GM23248 (cell line): Measurements from ENCODE around the gene MON1B. TPM values are rescaled to one million over a fixed set of nuclear protein-coding genes. Genes with fewer than 3 reads are reported as not detected.

Experiments
- DNase-seq: peaks from one replicate; pipeline ENCODE4 v3.0.0-alpha.2; 2015
- H2AFZ ChIP-seq: fragments of 200-600 bp; sonication (generic); 2 replicates; pipeline ENCODE4 v1.6.1; 2016; ENCODE audit warnings: antibody characterized with exemption
- H3F3A ChIP-seq: fragments of 200-600 bp; sonication (generic); 2 replicates; pipeline ENCODE4 v1.6.1; 2016; ENCODE audit warnings: mild to moderate bottlenecking, antibody characterized with exemption, mixed run types; ENCODE audit not compliant: insufficient read depth
- H3K27ac ChIP-seq: fragments of 200-600 bp; sonication (generic); 2 replicates; pipeline ENCODE4 v1.5.1; 2016; ENCODE audit warnings: mild to moderate bottlenecking
- H3K27me3 ChIP-seq: fragments of 200-600 bp; sonication (generic); replicated peaks from 2 replicates; pipeline ENCODE4 v1.6.1; 2016; ENCODE audit warnings: mild to moderate bottlenecking; ENCODE audit not compliant: insufficient read depth
- H3K36me3 ChIP-seq: fragments of 200-600 bp; sonication (generic); 2 replicates; pipeline ENCODE4 v1.6.1; 2016; ENCODE audit warnings: low read depth, mild to moderate bottlenecking
- H3K4me1 ChIP-seq: fragments of 200-600 bp; sonication (generic); 2 replicates; pipeline ENCODE4 v1.6.1; 2016; ENCODE audit warnings: mild to moderate bottlenecking; ENCODE audit not compliant: insufficient read depth
- H3K4me2 ChIP-seq: fragments of 200-600 bp; sonication (generic); one replicate; pipeline ENCODE4 v1.6.1; 2016; ENCODE audit warnings: mild to moderate bottlenecking; ENCODE audit not compliant: unreplicated experiment
- H3K4me3 ChIP-seq: fragments of 200-600 bp; sonication (generic); 2 replicates; pipeline ENCODE4 v1.5.1; 2016; ENCODE audit warnings: mild to moderate bottlenecking
- H3K79me2 ChIP-seq: fragments of 200-600 bp; sonication (generic); 2 replicates; pipeline ENCODE4 v1.6.1; 2016; ENCODE audit warnings: mild to moderate bottlenecking; ENCODE audit not compliant: insufficient read depth
- H3K9ac ChIP-seq: fragments of 200-600 bp; sonication (generic); 2 replicates; pipeline ENCODE4 v1.6.1; 2016; ENCODE audit warnings: mild to moderate bottlenecking
- H3K9me2 ChIP-seq: fragments of 200-600 bp; sonication (generic); 2 replicates; pipeline ENCODE4 v1.6.1; 2016; ENCODE audit warnings: mixed run types, mild to moderate bottlenecking, moderate library complexity; ENCODE audit not compliant: insufficient read depth
- H3K9me3 ChIP-seq: fragments of 200-600 bp; sonication (generic); one replicate; pipeline ENCODE4 v1.6.1; 2017; ENCODE audit warnings: low read depth
- H4K20me1 ChIP-seq: fragments of 200-600 bp; sonication (generic); 2 replicates; pipeline ENCODE4 v1.6.0; 2016; ENCODE audit not compliant: insufficient read depth
- EZH2 ChIP-seq: fragments of 200-600 bp; sonication (generic); IDR thresholded peaks from 2 replicates; pipeline ENCODE4 v1.6.1; 2018; ENCODE audit warnings: antibody characterized with exemption, mild to moderate bottlenecking; ENCODE audit not compliant: insufficient read depth, poor library complexity, severe bottlenecking
- EZH2phosphoT487 ChIP-seq: fragments of 200-600 bp; sonication (generic); IDR thresholded peaks from 2 replicates; pipeline ENCODE4 v1.6.1; 2018; ENCODE audit warnings: antibody characterized with exemption, moderate library complexity, mild to moderate bottlenecking, low read depth; ENCODE audit not compliant: insufficient read depth
- WGBS, 2 experiments: methylation state at CpG; one replicate each; pipeline ENCODE4 v1.1.6; 2015 to 2017; ENCODE audit warnings: low lambda C conversion rate in 2 of 2, low coverage in 1 of 2; ENCODE audit errors: missing lambda C conversion rate in 2 of 2; 5-methylcytosine and 5-hydroxymethylcytosine counted together
- in situ Hi-C: fragments of 300-500 bp; cut with MboI; formaldehyde crosslinking; loops from 2 replicates; pipeline ENCODE4 v1.15.0; 2020
- polyA plus RNA-seq: library from polyadenylated mRNA; unstranded; fragments of >200 nt; fragmentation: Nextera tagmentation; extraction: Ambion mirVana; gene quantifications from 2 replicates; pipeline ENCODE4 v1.2.1, GENCODE V29; 2016
- total RNA-seq: library from RNA; depleted of rRNA; stranded (reverse); fragments of >200 nt; shearing (Covaris generic); gene quantifications from 2 replicates; pipeline ENCODE4 v1.2.3, GENCODE V29; 2014

MON1B gene
- total and polyA plus RNA-seq, 2 experiments from 2014 or later, result 9.3 to 22.8 TPM

- no peaks in the 10 kb centered on the region for H3K36me3 ChIP-seq
- H4K20me1 ChIP-seq, result no peaks in the 10 kb centered on the region
- 0 out of 2 replicates have a peak, but pooled peaks cover 3% of the 10 kb centered on the region for H3K4me1 ChIP-seq
- no peaks in the 10 kb centered on the region for H3K79me2 ChIP-seq
- peak; percentile 26 for DNase-seq
- no peaks in the 10 kb centered on the region for H3K9me3 ChIP-seq
- H3K27ac ChIP-seq, result no peak overlapping the region
- H3K27me3 ChIP-seq, result peaks cover 14% of the 10 kb centered on the region
- H2AFZ ChIP-seq, result peak overlapping the region; percentile 62
- TF ChIP-seq EZH2 (no peak), EZH2phosphoT487 (no peak)
- H3K4me2 ChIP-seq, result peak overlapping the region; percentile 61
- peak overlapping the region; percentile 56 for H3K4me3 ChIP-seq
- in situ Hi-C loops, result no loop called here
- no peak overlapping the region for H3K9ac ChIP-seq
- H3F3A ChIP-seq, result no peaks in the 10 kb centered on the region
- 3 to 7% methylated on average over 40 to 66 of the region's 66 CpGs for WGBS, 2 experiments
- H3K9me2 ChIP-seq, result no peaks in the 10 kb centered on the region
Measured at GRCh38 chr16:77211880-77212740, 21.1 kb downstream of the MON1B start.

GRCh38 chr16:77212741-77213541 is 22.0 kb downstream of the MON1B start:
- no peaks in the 10 kb centered on the region for H3K79me2 ChIP-seq
- H3K9me3 ChIP-seq, result no peaks in the 10 kb centered on the region
- H3K27ac ChIP-seq, result no peak overlapping the region
- H3K4me2 ChIP-seq, result peak overlapping the region; percentile 61
- no peaks in the 10 kb centered on the region for H3K36me3 ChIP-seq
- peak overlapping the region; percentile 62 for H2AFZ ChIP-seq
- H3K4me1 ChIP-seq, result 0 out of 2 replicates have a peak, but pooled peaks cover 3% of the 10 kb centered on the region
- no peaks in the 10 kb centered on the region for H3K9me2 ChIP-seq
- no peaks in the 10 kb centered on the region for H4K20me1 ChIP-seq
- H3K27me3 ChIP-seq, result peaks cover 14% of the 10 kb centered on the region
- peak overlapping the region; percentile 56 for H3K4me3 ChIP-seq
- peak; percentile 56 for TF ChIP-seq EZH2
- no peak for TF ChIP-seq EZH2phosphoT487
- no peaks in the 10 kb centered on the region for H3F3A ChIP-seq
- H3K9ac ChIP-seq, result no peak overlapping the region
- 11 to 14% methylated on average over 41 to 57 of the region's 62 CpGs for WGBS, 2 experiments
- peak; percentile 58 for DNase-seq
- in situ Hi-C loops, result no loop called here

GRCh38 chr16:77213542-77214106 is 22.6 kb downstream of the MON1B start:
- no peak overlapping the region for H3K4me2 ChIP-seq

More at GRCh38 chr16:77213542-77214106, 22.6 kb downstream of the MON1B start:
- no peaks in the 10 kb centered on the region for H3K9me3 ChIP-seq
- no peak overlapping the region for H3K9ac ChIP-seq
- DNase-seq, result peak; percentile 84
- in situ Hi-C loops, result no loop called here
- no peaks in the 10 kb centered on the region for H3K79me2 ChIP-seq
- H3F3A ChIP-seq, result no peaks in the 10 kb centered on the region
- TF ChIP-seq EZH2, result no peak
- TF ChIP-seq EZH2phosphoT487, result peak; percentile 82; the same call in 1 of the 2 replicates
- no peak overlapping the region for H2AFZ ChIP-seq
- no peak overlapping the region for H3K4me3 ChIP-seq
- no peaks in the 10 kb centered on the region for H3K9me2 ChIP-seq
- no peaks in the 10 kb centered on the region for H3K36me3 ChIP-seq
- H4K20me1 ChIP-seq, result no peaks in the 10 kb centered on the region
- 77 to 81% methylated on average over 15 of the region's 15 CpGs for WGBS, 2 experiments
- 0 out of 2 replicates have a peak, but pooled peaks cover 3% of the 10 kb centered on the region for H3K4me1 ChIP-seq
- H3K27me3 ChIP-seq, result peaks cover 14% of the 10 kb centered on the region
- no peak overlapping the region for H3K27ac ChIP-seq
